Body of pancreas (tissue), 4 donors: ENCODE measurements around the gene RXRA. TPM values are rescaled to one million over a fixed set of nuclear protein-coding genes. Genes with fewer than 3 reads are reported as not detected.

Experiments used
- ATAC-seq: fragments of 150-250 bp; one replicate; pipeline ENCODE4 v1.9.1; 2016
- DNase-seq, 4 donors: peaks; one replicate each; pipeline ENCODE4 v3.0.0-alpha.2; 2019
- H3K27ac ChIP-seq, 4 donors: fragments of 200-600 bp; sonication (generic); 1 replicate in 3 of 4; 2 replicates in 1 of 4; pipeline versions ENCODE4 v1.5.1 to v1.6.1; 2016 to 2019; ENCODE audit warnings: mild to moderate bottlenecking in 1 of 4, mixed read lengths in 1 of 4, moderate library complexity in 1 of 4
- H3K27me3 ChIP-seq, 2 donors: fragments of 200-600 bp; sonication (generic); one replicate each; pipeline ENCODE4 v1.6.0; 2016; ENCODE audit warnings: mild to moderate bottlenecking in 1 of 2
- H3K36me3 ChIP-seq, 2 donors: fragments of 200-600 bp; sonication (generic); replicated peaks in 1 of 2; 2 replicates each; pipeline ENCODE4 v1.5.1; 2016; ENCODE audit warnings: low read depth in 2 of 2; ENCODE audit not compliant: insufficient read depth in 1 of 2
- H3K4me1 ChIP-seq: fragments of 200-600 bp; sonication (generic); one replicate; pipeline ENCODE4 v1.6.0; 2016
- H3K4me3 ChIP-seq, 2 donors: fragments of 200-600 bp; sonication (generic); 1 replicate in 1 of 2; 2 replicates in 1 of 2; pipeline ENCODE4 v1.5.1; 2016 to 2019
- H3K9me3 ChIP-seq, 3 donors: fragments of 200-600 bp; sonication (generic); 1 replicate in 2 of 3; 2 replicates in 1 of 3; pipeline ENCODE4 v1.5.1; 2016
- CTCF ChIP-seq, 7 experiments: fragments of 450-650 bp in 4 of 7; fragments of 200-600 bp in 3 of 7; sonication (generic) in 3 of 7; IDR thresholded peaks; one replicate each; pipeline ENCODE4 v1.5.1; 2016 to 2019; ENCODE audit warnings: antibody characterized with exemption in 7 of 7
- POLR2A ChIP-seq, 3 donors: fragments of 450-650 bp; IDR thresholded peaks; one replicate each; pipeline ENCODE4 v1.6.1; 2016; ENCODE audit warnings: antibody characterized with exemption in 3 of 3, mild to moderate bottlenecking in 2 of 3
- WGBS, 2 donors: methylation state at CpG; one replicate each; pipeline ENCODE4 v1.1.5; 2017; 5-methylcytosine and 5-hydroxymethylcytosine counted together
- intact Hi-C: fragments of 100-400 bp; cut with DNase I; formaldehyde crosslinking; loops from one replicate; pipeline ENCODE4 v1.15.1; 2023
- total RNA-seq, 2 donors: library from RNA; depleted of rRNA; stranded (reverse); fragments of >200 nt; gene quantifications; one replicate each; pipeline ENCODE4 v1.1.0, GENCODE V29; 2016

Gene RXRA
- total RNA-seq, 2 donors from 2014 or later, result 31.4 to 41.9 TPM

GRCh38 chr9:134285215-134285845 lies 40.9 kb upstream of the RXRA start:
- H3K9me3 ChIP-seq, result no peaks in the 10 kb centered on the region
- H3K27ac ChIP-seq, result peak overlapping the region in 1 of 4 donors; percentile 81
- intact Hi-C loops, result no loop called here
- no peaks in the 10 kb centered on the region for H3K27me3 ChIP-seq
- H3K36me3 ChIP-seq, result no peaks in the 10 kb centered on the region
- ATAC-seq (no peak), DNase-seq (no peak)
- TF ChIP-seq POLR2A (IDR thresholded peaks at IDR 0.05), result no peak
- no peak for TF ChIP-seq CTCF (IDR thresholded peaks at IDR 0.05)
- no peak overlapping the region for H3K4me3 ChIP-seq
- H3K4me1 ChIP-seq, result peaks cover 33% of the 10 kb centered on the region
- WGBS, 2 donors, result 78 to 83% methylated on average over 8 to 15 of the region's 15 CpGs

- Histone ChIP-seq H3K9me3 (no peaks in the 10 kb centered on the region), H3K4me1 (peaks cover 33% of the 10 kb centered on the region), H3K36me3 (no peaks in the 10 kb centered on the region), H3K4me3 (no peak overlapping the region), H3K27ac (peak overlapping the region in 3 of 4 donors; percentile 21 to 52 (median 39)), H3K27me3 (no peaks in the 10 kb centered on the region)
- intact Hi-C loops, result no loop called here
- no peak for TF ChIP-seq CTCF (IDR thresholded peaks at IDR 0.05)
- no peak for TF ChIP-seq POLR2A (IDR thresholded peaks at IDR 0.05)
- ATAC-seq (no peak), DNase-seq (peak in 1 of 4 donors; percentile 17)
- 55 to 63% methylated on average over 17 to 27 of the region's 27 CpGs for WGBS, 2 donors
Measured at GRCh38 chr9:134286471-134287245, 39.6 kb upstream of the RXRA start.

- no peak overlapping the region for H3K4me3 ChIP-seq
- no peaks in the 10 kb centered on the region for H3K27me3 ChIP-seq
- no peak for ATAC-seq
- TF ChIP-seq CTCF (IDR thresholded peaks at IDR 0.05), result no peak
- TF ChIP-seq POLR2A (IDR thresholded peaks at IDR 0.05), result no peak
- H3K9me3 ChIP-seq, result no peaks in the 10 kb centered on the region
- H3K27ac ChIP-seq, result peak overlapping the region in 1 of 4 donors; percentile 41
- DNase-seq, result no peak
- H3K4me1 ChIP-seq, result peaks cover 25% of the 10 kb centered on the region
- H3K36me3 ChIP-seq, result no peaks in the 10 kb centered on the region
- WGBS, 2 donors, result 42 to 63% methylated on average over 17 to 35 of the region's 35 CpGs
- intact Hi-C loops, result no loop called here
Measured at GRCh38 chr9:134287591-134288491, 38.4 kb upstream of the RXRA start.

- no peak for DNase-seq
- TF ChIP-seq POLR2A (IDR thresholded peaks at IDR 0.05) (no peak), CTCF (IDR thresholded peaks at IDR 0.05) (no peak)
- Histone ChIP-seq H3K27me3 (no peaks in the 10 kb centered on the region), H3K36me3 (no peaks in the 10 kb centered on the region), H3K27ac (no peak overlapping the region), H3K4me3 (no peak overlapping the region), H3K9me3 (no peaks in the 10 kb centered on the region), H3K4me1 (peaks cover 23% of the 10 kb centered on the region)
- WGBS, 2 donors, result 88 to 98% methylated on average over 5 to 10 of the region's 10 CpGs
- intact Hi-C loops, result no loop called here
- no peak for ATAC-seq
Measured at GRCh38 chr9:134288746-134289145, 37.5 kb upstream of the RXRA start.
